Neuronal stem cell (in vitro differentiated cells): ENCODE data around the gene TOM1L2.
A peak's percentile ranks its signal among the peaks of the same experiment; 100 is the strongest.

Source experiments
- DNase-seq: peaks from one replicate; pipeline ENCODE4 v3.0.0-alpha.2; 2013; ENCODE audit warnings: low spot score
- H2AFZ ChIP-seq: one replicate; pipeline ENCODE4 v1.6.1; 2013; ENCODE audit warnings: mild to moderate bottlenecking, low read length, inconsistent platforms
- H2AK5ac ChIP-seq: 2 replicates; pipeline ENCODE4 v1.6.1; 2013; ENCODE audit warnings: low read depth, mild to moderate bottlenecking, inconsistent platforms, low read length, moderate library complexity, mixed read lengths
- H2BK120ac ChIP-seq: 2 replicates; pipeline ENCODE4 v1.6.1; 2013; ENCODE audit warnings: low read depth, mild to moderate bottlenecking, inconsistent platforms, low read length, moderate library complexity, mixed read lengths
- H2BK12ac ChIP-seq: one replicate; pipeline ENCODE4 v1.6.1; 2013; ENCODE audit warnings: low read length, inconsistent platforms
- H2BK15ac ChIP-seq: 2 replicates; pipeline ENCODE4 v1.6.1; 2013; ENCODE audit warnings: mild to moderate bottlenecking, low read length, inconsistent platforms, mixed read lengths
- H2BK5ac ChIP-seq: one replicate; pipeline ENCODE4 v1.6.1; 2013; ENCODE audit warnings: inconsistent platforms, mild to moderate bottlenecking, low read length, moderate library complexity
- H3K14ac ChIP-seq: one replicate; pipeline ENCODE4 v1.6.1; 2013; ENCODE audit warnings: low read length, inconsistent platforms
- H3K18ac ChIP-seq: 2 replicates; pipeline ENCODE4 v1.6.1; 2013; ENCODE audit warnings: low read length, inconsistent platforms
- H3K23ac ChIP-seq: 2 replicates; pipeline ENCODE4 v1.6.1; 2013; ENCODE audit warnings: low read depth, mild to moderate bottlenecking, mixed read lengths, low read length, inconsistent platforms; ENCODE audit not compliant: poor library complexity
- H3K27ac ChIP-seq: replicated peaks from 3 replicates; pipeline ENCODE4 v1.5.1; 2013; ENCODE audit warnings: low read length, inconsistent platforms
- H3K27me3 ChIP-seq, 3 experiments: 2 replicates each; pipeline ENCODE4 v1.6.1; 2013; ENCODE audit warnings: low read length in 3 of 3, mild to moderate bottlenecking in 2 of 3, inconsistent platforms in 1 of 3, low read depth in 1 of 3, mixed read lengths in 1 of 3, moderate library complexity in 1 of 3; ENCODE audit not compliant: control insufficient read depth in 3 of 3, insufficient read depth in 3 of 3
- H3K36me3 ChIP-seq, 2 donors: replicated peaks in 1 of 2; 2 replicates each; pipeline ENCODE4 v1.6.1; 2013; ENCODE audit warnings: low read length in 2 of 2; ENCODE audit not compliant: control insufficient read depth in 2 of 2, insufficient read depth in 2 of 2
- H3K4ac ChIP-seq: 2 replicates; pipeline ENCODE4 v1.6.1; 2013; ENCODE audit warnings: inconsistent platforms, mild to moderate bottlenecking, low read length, moderate library complexity
- H3K4me1 ChIP-seq, 2 donors: 1 replicate in 1 of 2; 2 replicates in 1 of 2; pipeline ENCODE4 v1.6.1; 2013; ENCODE audit warnings: low read length in 2 of 2, low read depth in 1 of 2; ENCODE audit not compliant: control insufficient read depth in 2 of 2, insufficient read depth in 1 of 2
- H3K4me2 ChIP-seq: one replicate; pipeline ENCODE4 v1.6.1; 2013; ENCODE audit warnings: mild to moderate bottlenecking, low read length, inconsistent platforms; ENCODE audit not compliant: insufficient read depth, poor library complexity, severe bottlenecking
- H3K4me3 ChIP-seq, 2 donors: 2 replicates each; pipeline ENCODE4 v1.5.1; 2013; ENCODE audit warnings: low read length in 2 of 2, mild to moderate bottlenecking in 2 of 2, inconsistent platforms in 1 of 2, moderate library complexity in 1 of 2
- H3K79me1 ChIP-seq: one replicate; pipeline ENCODE4 v1.6.1; 2013; ENCODE audit warnings: low read depth, mild to moderate bottlenecking, inconsistent platforms, low read length, moderate library complexity
- H3K9ac ChIP-seq: one replicate; pipeline ENCODE4 v1.6.1; 2013; ENCODE audit warnings: mild to moderate bottlenecking, low read depth, low read length, inconsistent platforms; ENCODE audit not compliant: poor library complexity
- H3K9me3 ChIP-seq, 2 donors: replicated peaks in 1 of 2; 2 replicates each; pipeline versions ENCODE3 to v1.6.1; 2013; ENCODE audit warnings: low read length in 2 of 2, mild to moderate bottlenecking in 2 of 2, inconsistent platforms in 1 of 2, low read depth in 1 of 2, mixed read lengths in 1 of 2, moderate library complexity in 1 of 2; ENCODE audit not compliant: control insufficient read depth in 2 of 2, insufficient read depth in 1 of 2
- H4K8ac ChIP-seq: one replicate; pipeline ENCODE4 v1.6.1; 2013; ENCODE audit warnings: low read depth, mild to moderate bottlenecking, inconsistent platforms, low read length, moderate library complexity
- H4K91ac ChIP-seq: one replicate; pipeline ENCODE4 v1.6.1; 2013; ENCODE audit warnings: low read length, low read depth, mild to moderate bottlenecking, inconsistent platforms; ENCODE audit not compliant: poor library complexity
- WGBS, 2 donors: extraction: QIAGEN DNeasy Blood & Tissue Kit; methylation state at CpG; one replicate each; pipeline ENCODE4 v1.1.7; 2013; ENCODE audit warnings: missing lambda C conversion rate in 2 of 2, mixed read lengths in 1 of 2; ENCODE audit not compliant: insufficient read length in 2 of 2, insufficient replicate concordance in 1 of 2; ENCODE audit errors: extremely low coverage in 2 of 2; 5-methylcytosine and 5-hydroxymethylcytosine counted together

TOM1L2 gene

DNA sequence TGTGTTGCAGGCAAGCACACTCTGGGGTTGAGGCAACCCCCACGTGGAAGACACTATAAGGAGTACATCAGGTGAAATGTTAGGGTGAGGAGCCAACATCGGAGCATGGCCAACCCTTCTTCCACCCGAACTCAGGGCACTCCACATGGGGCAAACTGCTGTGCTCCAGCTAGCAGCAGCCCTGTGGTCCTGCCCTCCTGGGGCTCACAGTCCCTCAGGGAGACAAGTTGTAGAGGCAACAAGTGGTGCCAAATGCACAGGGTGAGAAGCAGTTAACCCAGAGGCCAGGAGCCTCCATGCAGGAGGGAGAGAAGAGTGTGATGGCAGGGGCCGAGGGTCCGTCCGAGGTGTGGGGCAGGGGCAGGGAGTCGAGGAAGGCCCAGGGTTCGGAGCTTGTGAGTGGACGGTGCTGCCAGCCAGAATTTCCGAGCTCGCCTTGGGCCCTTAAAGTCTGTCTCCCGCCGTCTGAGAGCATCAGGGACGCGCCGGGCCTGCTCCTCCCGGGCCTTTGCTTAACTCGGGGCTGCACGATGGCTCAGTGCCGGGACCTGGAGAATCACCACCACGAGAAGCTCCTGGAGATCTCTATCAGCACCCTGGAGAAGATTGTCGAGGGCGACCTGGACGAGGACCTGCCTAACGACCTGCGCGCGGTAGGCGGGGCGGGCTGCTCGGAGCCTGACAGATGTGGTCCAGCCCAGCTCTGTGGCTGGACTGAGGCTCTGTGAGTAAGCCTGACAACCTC lies 34.5 kb upstream of the TOM1L2 start:
- no peak for DNase-seq
- WGBS, 2 donors, result no CpG with 5 or more reads among the region's 31 CpGs

DNA sequence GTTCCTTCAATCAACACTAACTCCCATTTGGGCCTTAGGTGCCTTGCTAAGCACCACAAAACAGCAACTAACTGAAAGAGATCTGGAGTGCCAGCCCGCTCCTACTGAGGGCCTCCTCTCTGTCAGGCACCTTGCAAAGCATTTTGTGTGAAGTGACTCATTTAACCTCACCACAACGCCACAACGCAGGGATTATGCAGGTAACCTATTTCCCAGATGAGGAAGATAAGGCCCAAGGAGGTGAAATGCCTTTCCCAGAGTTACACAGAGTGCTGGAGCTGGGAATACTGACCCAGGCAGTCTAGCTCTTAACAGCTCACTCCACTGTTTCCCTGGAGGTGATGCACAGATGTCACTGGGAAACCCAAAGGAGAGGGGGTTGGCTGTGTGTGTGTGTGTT lies 33.3 kb upstream of the TOM1L2 start:
- no peak for DNase-seq
- no peak overlapping the region for H2BK5ac ChIP-seq
- peaks cover 0 to 4% of the 10 kb centered on the region in 2 donors for H3K4me1 ChIP-seq
- H4K91ac ChIP-seq, result no peak overlapping the region
- no peaks in the 10 kb centered on the region for H3K27me3 ChIP-seq
- H2BK12ac ChIP-seq, result no peak overlapping the region
- no peak overlapping the region for H3K27ac ChIP-seq
- H3K4me3 ChIP-seq, result no peak overlapping the region
- H2BK15ac ChIP-seq, result no peak overlapping the region
- H3K9ac ChIP-seq, result no peak overlapping the region
- no peak overlapping the region for H3K23ac ChIP-seq
- H3K18ac ChIP-seq, result no peak overlapping the region
- no peaks in the 10 kb centered on the region for H3K79me1 ChIP-seq
- peaks cover 0 to 2% of the 10 kb centered on the region in 2 donors for H3K36me3 ChIP-seq
- no peak overlapping the region for H2AFZ ChIP-seq
- peaks cover 0 to 2% of the 10 kb centered on the region in 2 donors for H3K9me3 ChIP-seq
- no peak overlapping the region for H2BK120ac ChIP-seq
- H4K8ac ChIP-seq, result no peak overlapping the region
- H3K4me2 ChIP-seq, result no peak overlapping the region
- no peak overlapping the region for H2AK5ac ChIP-seq
- WGBS, 2 donors, result no CpG with 5 or more reads among the region's 3 CpGs
- no peak overlapping the region for H3K14ac ChIP-seq
- H3K4ac ChIP-seq, result no peak overlapping the region

More for the DNA sequence above, 34.5 kb upstream of the TOM1L2 start:
- peak overlapping the region; percentile 20 for H3K18ac ChIP-seq
- peak overlapping the region; percentile 85 for H2BK12ac ChIP-seq
- H3K4me3 ChIP-seq, result no peak overlapping the region
- H2BK15ac ChIP-seq, result peak overlapping the region; percentile 62
- no peak overlapping the region for H2AFZ ChIP-seq
- no peak overlapping the region for H3K14ac ChIP-seq
- H2BK120ac ChIP-seq, result peak overlapping the region; percentile 69
- no peak overlapping the region for H4K8ac ChIP-seq
- peak overlapping the region; percentile 68 for H3K9ac ChIP-seq
- H3K4me2 ChIP-seq, result no peak overlapping the region
- H3K36me3 ChIP-seq, result peaks cover 0 to 5% of the 10 kb centered on the region in 2 donors
- no peaks in the 10 kb centered on the region for H3K79me1 ChIP-seq
- H3K4me1 ChIP-seq, result peaks cover 0 to 4% of the 10 kb centered on the region in 2 donors
- no peak overlapping the region for H2BK5ac ChIP-seq
- no peak overlapping the region for H3K27ac ChIP-seq
- H3K27me3 ChIP-seq, result no peaks in the 10 kb centered on the region
- H4K91ac ChIP-seq, result no peak overlapping the region
- H3K4ac ChIP-seq, result no peak overlapping the region
- peaks cover 0 to 3% of the 10 kb centered on the region in 2 donors for H3K9me3 ChIP-seq
- H3K23ac ChIP-seq, result peak overlapping the region; percentile 18
- H2AK5ac ChIP-seq, result no peak overlapping the region

DNA sequence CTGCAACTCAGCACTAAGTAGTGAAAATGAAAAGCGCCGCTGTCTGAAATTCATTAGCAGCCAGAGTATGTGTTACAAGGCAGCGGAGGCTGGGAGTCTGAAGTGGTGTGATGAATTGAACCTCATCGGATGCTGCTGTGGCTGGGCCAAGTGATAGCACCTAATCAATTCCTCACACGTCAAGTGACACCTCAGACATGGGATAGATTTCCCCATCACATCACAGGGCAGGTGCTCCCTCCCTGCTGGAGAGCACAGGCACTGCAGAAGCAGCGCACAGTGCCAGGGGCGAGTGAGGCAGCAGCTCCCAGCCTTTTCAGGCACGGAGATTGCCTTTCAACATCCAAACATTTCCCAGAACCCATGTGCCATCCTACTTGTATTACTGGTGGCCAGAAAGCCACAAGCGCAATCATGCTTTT lies 32.7 kb upstream of the TOM1L2 start:
- Histone ChIP-seq H4K8ac (no peak overlapping the region), H4K91ac (no peak overlapping the region), H3K27ac (no peak overlapping the region), H2BK5ac (no peak overlapping the region), H3K4me2 (no peak overlapping the region), H2AFZ (no peak overlapping the region), H3K9me3 (no peaks in the 10 kb centered on the region), H2BK15ac (no peak overlapping the region), H3K36me3 (peaks cover 0 to 2% of the 10 kb centered on the region in 2 donors), H2BK120ac (no peak overlapping the region), H3K27me3 (no peaks in the 10 kb centered on the region), H3K9ac (no peak overlapping the region), H3K14ac (no peak overlapping the region), H3K4ac (no peak overlapping the region), H2BK12ac (no peak overlapping the region), H3K79me1 (no peaks in the 10 kb centered on the region), H3K18ac (no peak overlapping the region), H2AK5ac (no peak overlapping the region), H3K4me1 (peaks cover 0 to 4% of the 10 kb centered on the region in 2 donors), H3K4me3 (no peak overlapping the region), H3K23ac (no peak overlapping the region)
- whole genome bisulfite sequencing, 2 donors, result no CpG with 5 or more reads among the region's 9 CpGs
- no peak for DNase-seq

DNA sequence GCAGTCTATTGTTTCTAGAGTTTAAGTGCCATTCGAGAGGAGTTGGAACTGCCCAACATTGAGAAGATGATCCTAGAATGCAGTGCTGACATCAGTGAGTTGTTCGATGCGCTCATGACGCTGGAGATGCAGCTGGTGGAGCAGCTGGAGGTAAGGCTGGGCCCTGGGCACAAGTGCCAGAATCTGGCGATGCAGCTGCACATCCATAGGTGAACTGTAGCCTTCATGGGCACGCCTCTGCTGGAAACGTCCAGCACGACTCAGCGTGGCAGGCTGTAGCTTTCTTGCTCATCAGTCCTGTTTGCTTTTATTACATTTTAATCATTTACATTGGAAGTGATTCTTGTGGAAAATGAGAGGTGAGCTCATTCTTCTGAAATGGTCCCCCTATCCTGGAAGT lies 32.1 kb upstream of the TOM1L2 start:
- no CpG with 5 or more reads among the region's 9 CpGs for WGBS, 2 donors
- DNase-seq, result no peak

More for the DNA sequence above, 32.1 kb upstream of the TOM1L2 start:
- Histone ChIP-seq H3K27ac (no peak overlapping the region), H3K79me1 (no peaks in the 10 kb centered on the region), H2AFZ (no peak overlapping the region), H3K4ac (peak overlapping the region; percentile 20), H3K14ac (no peak overlapping the region), H3K9me3 (no peaks in the 10 kb centered on the region), H4K8ac (no peak overlapping the region), H2AK5ac (peak overlapping the region; percentile 22), H3K18ac (no peak overlapping the region), H3K4me2 (no peak overlapping the region), H3K23ac (no peak overlapping the region), H2BK120ac (no peak overlapping the region), H3K27me3 (no peaks in the 10 kb centered on the region), H3K4me3 (no peak overlapping the region), H3K9ac (no peak overlapping the region), H3K4me1 (peaks cover 3 to 6% of the 10 kb centered on the region in 2 donors), H3K36me3 (peaks cover 0 to 2% of the 10 kb centered on the region in 2 donors), H2BK5ac (no peak overlapping the region), H4K91ac (no peak overlapping the region), H2BK15ac (no peak overlapping the region), H2BK12ac (no peak overlapping the region)
